GM12878 (cell line): ENCODE results near the gene F8A1. TPM values are rescaled to one million over a fixed set of nuclear protein-coding genes. Genes with fewer than 3 reads are reported as not detected.
A peak's percentile ranks its signal among the peaks of the same experiment; 100 is the strongest.
"Not testable (repeated sequence)": the region's sequence is repeated elsewhere in the genome, so short reads cannot be mapped to it uniquely, and the experiment has no call there.

Experiments used
- ATAC-seq: fragments of 200-7000 bp; cut with Tn5 transposase; 3 replicates; pipeline ENCODE4 v1.9.1; 2020; ENCODE audit warnings: mild to moderate bottlenecking, moderate library complexity
- Bru-seq: library from RNA; stranded (reverse); fragments of 400-500 nt; gene quantifications from one replicate; lab custom pipeline; 2021; lab: Mats Ljungman, UMichigan
- BruChase-seq, 2 experiments: library from RNA; stranded (reverse); fragments of 400-500 nt; gene quantifications; one replicate each; lab custom pipeline; 2021; lab: Mats Ljungman, UMichigan
- BruUV-seq: library from RNA; stranded (reverse); fragments of 400-500 nt; replicated peaks from 2 replicates; lab custom pipeline; 2021; lab: Mats Ljungman, UMichigan
- CTCF ChIA-PET: fragments of 300-600 bp; sonication (Branson Sonifier 250); formaldehyde crosslinking; extraction: SDS; loops from one replicate; lab custom pipeline; 2021; ENCODE audit warnings: inconsistent platforms; lab: Yijun Ruan, JAX
- POLR2A ChIA-PET: fragments of 350-600 bp; formaldehyde crosslinking; extraction: SDS; loops from one replicate; lab custom pipeline; 2021; ENCODE audit warnings: inconsistent platforms; lab: Charles Lee
- RAD21 ChIA-PET: fragments of 300-600 bp; sonication (Branson Sonifier 250); formaldehyde crosslinking; loops from one replicate; lab custom pipeline; 2023; ENCODE audit warnings: antibody characterized with exemption; ENCODE audit not compliant: unreplicated experiment; lab: Charles Lee
- SMC1A ChIA-PET: fragments of 300-600 bp; sonication (Branson Sonifier 250); formaldehyde crosslinking; loops from one replicate; lab custom pipeline; 2023; ENCODE audit not compliant: unreplicated experiment, uncharacterized antibody; lab: Charles Lee
- DNase-seq: peaks from one replicate; pipeline ENCODE4 v3.0.0-alpha.2; 2011; ENCODE audit warnings: low read depth, low spot score
- FAIRE-seq: peaks from 3 replicates; lab custom pipeline; 2011; peaks lifted over from hg19 to GRCh38; lab: Jason Lieb, UNC
- H2AFZ ChIP-seq: 2 replicates; pipeline ENCODE4 v1.6.0; 2011; ENCODE audit warnings: low read depth, low read length, control low read depth; ENCODE audit not compliant: control insufficient read depth
- H3K27ac ChIP-seq: 2 replicates; pipeline ENCODE4 v1.5.1; 2011; ENCODE audit warnings: control low read depth; ENCODE audit not compliant: control insufficient read depth, insufficient read depth
- H3K27me3 ChIP-seq, 2 experiments: replicated peaks in 1 of 2; 2 replicates each; pipeline versions ENCODE4 v1.6.0 to v1.6.1; 2011; ENCODE audit warnings: low read length in 1 of 2; ENCODE audit not compliant: control insufficient read depth in 2 of 2, insufficient read depth in 2 of 2
- H3K36me3 ChIP-seq, 2 experiments: 2 replicates each; pipeline ENCODE4 v1.5.1; 2011; ENCODE audit warnings: low read length in 1 of 2; ENCODE audit not compliant: control insufficient read depth in 2 of 2, insufficient read depth in 2 of 2
- H3K4me1 ChIP-seq: 2 replicates; pipeline ENCODE4 v1.6.1; 2011; ENCODE audit warnings: mild to moderate bottlenecking, low read length, moderate library complexity, mixed read lengths; ENCODE audit not compliant: control insufficient read depth, insufficient read depth
- H3K4me2 ChIP-seq: 2 replicates; pipeline ENCODE4 v1.6.0; 2011; ENCODE audit warnings: control low read depth; ENCODE audit not compliant: control insufficient read depth, insufficient read depth
- H3K4me3 ChIP-seq: fragments of 200-600 bp; sonication (generic); 2 replicates; pipeline ENCODE4 v1.5.1; 2016
- H3K79me2 ChIP-seq: 2 replicates; pipeline ENCODE4 v1.6.0; 2011; ENCODE audit warnings: low read length; ENCODE audit not compliant: control insufficient read depth, insufficient read depth
- H3K9ac ChIP-seq: 2 replicates; pipeline ENCODE4 v1.8.0; 2011; ENCODE audit warnings: low read length, control low read depth, mixed read lengths; ENCODE audit not compliant: control insufficient read depth, insufficient read depth
- H3K9me3 ChIP-seq: replicated peaks from 3 replicates; pipeline ENCODE4 v1.5.1; 2011; ENCODE audit warnings: mild to moderate bottlenecking, low read length; ENCODE audit not compliant: control insufficient read depth, insufficient read depth
- H4K20me1 ChIP-seq: 2 replicates; pipeline ENCODE4 v1.6.0; 2011; ENCODE audit not compliant: control insufficient read depth, insufficient read depth
- WGBS: methylation state at CpG from one replicate; pipeline ENCODE4 v1.1.6; 2016; ENCODE audit warnings: low lambda C conversion rate; ENCODE audit not compliant: insufficient replicate concordance, insufficient coverage; ENCODE audit errors: missing lambda C conversion rate; 5-methylcytosine and 5-hydroxymethylcytosine counted together
- in situ Hi-C: fragments of 300-500 bp; cut with MboI; formaldehyde crosslinking; loops from 9 replicates; pipeline ENCODE4 v1.14.3; 2018; ENCODE audit warnings: mixed read lengths
- intact Hi-C: fragments of 100-400 bp; cut with micrococcal nuclease; formaldehyde crosslinking; loops from one replicate; pipeline ENCODE4 v1.14.2; 2022; ENCODE audit not compliant: unreplicated experiment
- long read RNA-seq, 2 experiments: library from polyadenylated mRNA; unstranded; transcript quantifications; one replicate each; pipeline ENCODE4 v2.0.0, GENCODE V29; 2019 to 2020
- polyA minus RNA-seq, 3 experiments: library from RNA; depleted of rRNA, polyadenylated mRNA; stranded (reverse); fragments of >200 nt; gene quantifications; 2 replicates each; pipeline ENCODE4 v1.2.3, GENCODE V29; 2011
- polyA plus RNA-seq, 11 experiments: library from polyadenylated mRNA; depleted of rRNA in 4 of 11; unstranded in 6 of 11; stranded (reverse) in 5 of 11; fragments of >200 nt; fragmentation: Nextera tagmentation in 4 of 11; fragmentation: Illumina TruSeq in 1 of 11; extraction: Ambion mirVana in 4 of 11; extraction: Trizol in 1 of 11; gene quantifications; 1 replicate in 1 of 11; 2 replicates in 10 of 11; pipeline versions ENCODE4 v1.2.1 to v1.2.3, GENCODE V29; 2011 to 2016; ENCODE audit warnings: inconsistent platforms in 2 of 11, missing spikeins in 2 of 11, low read depth in 1 of 11
- total RNA-seq, 4 experiments: library from RNA; depleted of rRNA in 3 of 4; stranded (reverse); fragments of >200 nt in 3 of 4; fragmentation: Illumina TruSeq in 1 of 4; extraction: Trizol in 1 of 4; gene quantifications; 2 replicates each; pipeline versions ENCODE4 v1.2.1 to v1.2.3, GENCODE V29; 2013 to 2021

F8A1 gene
- total RNA-seq (2013; cell fraction: nucleolus; rRNA removed): 5.0 and 6.2 TPM in 2 replicates
- total RNA-seq (2014; rRNA removed): 9.0 and 11.1 TPM in 2 replicates
- 11.8 and 13.5 TPM in 2 replicates for total RNA-seq (2014; rRNA removed; fragmentation: Illumina TruSeq; extraction: Trizol)
- total RNA-seq (2021): 76.4 and 77.8 TPM in 2 replicates
- 33.6 TPM for polyA plus RNA-seq (2011; ENCODE audit: low read depth)
- 4.1 and 7.4 TPM in 2 replicates for polyA plus RNA-seq (2011; rRNA removed)
- polyA plus RNA-seq (2011; cell fraction: cytosol; rRNA removed): 6.9 and 12.3 TPM in 2 replicates
- 9.9 and 12.3 TPM in 2 replicates for polyA plus RNA-seq (2011; cell fraction: nucleus; rRNA removed)
- 42.1 and 45.0 TPM in 2 replicates for polyA plus RNA-seq (2012)
- 64.4 and 64.8 TPM in 2 replicates for polyA plus RNA-seq (2014; fragmentation: Illumina TruSeq; extraction: Trizol)
- 10 to 100 TPM in 1 of 2 experiments, 1 to 10 TPM in 1; 9.5 to 18.6 TPM for polyA plus RNA-seq (2014; fragmentation: Nextera tagmentation; extraction: Ambion mirVana)
- polyA plus RNA-seq (2014; rRNA removed): 26.1 and 30.4 TPM in 2 replicates
- 10 to 100 TPM in 1 of 2 experiments, 1 to 10 TPM in 1; 7.0 to 26.4 TPM for polyA plus RNA-seq (2016; fragmentation: Nextera tagmentation; extraction: Ambion mirVana)
- 3.7 and 7.2 TPM in 2 replicates for polyA minus RNA-seq (2011; rRNA and poly(A)+ RNA removed)
- 3.9 and 5.9 TPM in 2 replicates for polyA minus RNA-seq (2011; cell fraction: cytosol; rRNA and poly(A)+ RNA removed)
- polyA minus RNA-seq (2011; cell fraction: nucleus; rRNA and poly(A)+ RNA removed): 4.7 and 5.9 TPM in 2 replicates
- Bru-seq, nascent RNA: percentile 63 among the genes with signal in this experiment
- BruChase-seq, experiment 1, labeled RNA remaining after a 6-hour chase: percentile 67 among the genes with signal in this experiment
- BruChase-seq, experiment 2, labeled RNA remaining after a 2-hour chase: percentile 69 among the genes with signal in this experiment
- long read RNA-seq, experiment 1, transcript F8A1-201 (1 exons, 1,713 nt): major isoform, 5 of 5 reads
- long read RNA-seq, experiment 1, partial matches to known transcripts: 0 of 5 reads
- long read RNA-seq, experiment 1, other reads (novel, unspliced or antisense): 0 of 5 reads
- long read RNA-seq, experiment 2, partial matches to known transcripts: 0 of 1 reads
- long read RNA-seq, experiment 2, other reads (novel, unspliced or antisense): 0 of 1 reads

- RAD21 ChIA-PET: not testable (repeated sequence)
Measured at GRCh38 chrX:154886069-154886788, at the start of gene F8A1. Gene F8A1 (plus strand): TSS chrX:154886355. CDS start chrX:154886375, 20 bp downstream.

More at GRCh38 chrX:154886069-154886788, at the start of gene F8A1:
- H2AFZ ChIP-seq, H3K79me2 ChIP-seq, FAIRE-seq, in situ Hi-C loops, CTCF ChIA-PET, H3K36me3 ChIP-seq, H3K4me2 ChIP-seq, H3K4me3 ChIP-seq, H4K20me1 ChIP-seq, DNase-seq, POLR2A ChIA-PET, H3K27ac ChIP-seq, H3K9me3 ChIP-seq, intact Hi-C loops, H3K27me3 ChIP-seq, H3K9ac ChIP-seq, SMC1A ChIA-PET, BruUV-seq, H3K4me1 ChIP-seq: not testable (repeated sequence)
- WGBS: no CpG with 5 or more reads among the region's 91 CpGs
- peak; percentile 81 for ATAC-seq
